ENCODE measurements around the gene ADAM12. TPM values are rescaled to one million over a fixed set of nuclear protein-coding genes. Genes with fewer than 3 reads are reported as not detected.

ADAM12 gene
- total and polyA plus RNA-seq, 7 donors = 0.01 to 3.3 (median 0.24) TPM; not detected in 2

DNA sequence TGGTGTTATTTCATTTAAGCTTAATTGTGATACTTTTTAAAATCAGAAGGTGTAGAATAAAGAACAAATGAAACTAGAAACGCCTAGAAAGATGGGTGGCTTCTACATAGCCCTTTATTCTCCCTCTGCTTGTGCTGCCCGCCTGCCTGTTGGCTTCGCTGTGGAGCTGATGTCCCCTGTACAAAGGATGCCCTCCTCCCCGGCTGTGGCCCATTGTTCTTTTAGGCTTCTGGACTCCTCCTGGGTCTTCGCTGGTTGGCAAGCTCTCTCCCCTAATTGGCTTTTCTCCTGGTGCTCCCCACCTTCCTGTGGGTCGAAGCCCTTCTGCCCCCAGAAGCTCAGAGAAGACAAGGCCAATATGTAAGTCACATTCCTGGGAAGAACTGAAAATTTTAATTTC, 393.7 kb downstream of the ADAM12 start:
- H3K36me3 ChIP-seq (ENCODE audit: insufficient read depth in 1 of 2, low read depth in 1 of 2) = no peaks in the 10 kb centered on the region
- ATAC-seq (no peak), DNase-seq (no peak)
- intact Hi-C loops (cut with DNase I) = no loop called here
- H3K9me3 ChIP-seq = no peaks in the 10 kb centered on the region
- no peak overlapping the region for H3K27ac ChIP-seq
- H3K4me1 ChIP-seq = no peaks in the 10 kb centered on the region
- TF ChIP-seq, protein P1, sequence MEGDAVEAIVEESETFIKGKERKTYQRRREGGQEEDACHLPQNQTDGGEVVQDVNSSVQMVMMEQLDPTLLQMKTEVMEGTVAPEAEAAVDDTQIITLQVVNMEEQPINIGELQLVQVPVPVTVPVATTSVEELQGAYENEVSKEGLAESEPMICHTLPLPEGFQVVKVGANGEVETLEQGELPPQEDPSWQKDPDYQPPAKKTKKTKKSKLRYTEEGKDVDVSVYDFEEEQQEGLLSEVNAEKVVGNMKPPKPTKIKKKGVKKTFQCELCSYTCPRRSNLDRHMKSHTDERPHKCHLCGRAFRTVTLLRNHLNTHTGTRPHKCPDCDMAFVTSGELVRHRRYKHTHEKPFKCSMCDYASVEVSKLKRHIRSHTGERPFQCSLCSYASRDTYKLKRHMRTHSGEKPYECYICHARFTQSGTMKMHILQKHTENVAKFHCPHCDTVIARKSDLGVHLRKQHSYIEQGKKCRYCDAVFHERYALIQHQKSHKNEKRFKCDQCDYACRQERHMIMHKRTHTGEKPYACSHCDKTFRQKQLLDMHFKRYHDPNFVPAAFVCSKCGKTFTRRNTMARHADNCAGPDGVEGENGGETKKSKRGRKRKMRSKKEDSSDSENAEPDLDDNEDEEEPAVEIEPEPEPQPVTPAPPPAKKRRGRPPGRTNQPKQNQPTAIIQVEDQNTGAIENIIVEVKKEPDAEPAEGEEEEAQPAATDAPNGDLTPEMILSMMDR (IDR thresholded peaks at IDR 0.05) = no peak
- H3K4me3 ChIP-seq = no peak overlapping the region
- 89 to 93% (median 92%) methylated on average over 6 of the region's 6 CpGs for WGBS, 3 donors
- no peaks in the 10 kb centered on the region for H3K27me3 ChIP-seq (ENCODE audit: insufficient read depth in 3 of 3, low read length in 2 of 3)

DNA sequence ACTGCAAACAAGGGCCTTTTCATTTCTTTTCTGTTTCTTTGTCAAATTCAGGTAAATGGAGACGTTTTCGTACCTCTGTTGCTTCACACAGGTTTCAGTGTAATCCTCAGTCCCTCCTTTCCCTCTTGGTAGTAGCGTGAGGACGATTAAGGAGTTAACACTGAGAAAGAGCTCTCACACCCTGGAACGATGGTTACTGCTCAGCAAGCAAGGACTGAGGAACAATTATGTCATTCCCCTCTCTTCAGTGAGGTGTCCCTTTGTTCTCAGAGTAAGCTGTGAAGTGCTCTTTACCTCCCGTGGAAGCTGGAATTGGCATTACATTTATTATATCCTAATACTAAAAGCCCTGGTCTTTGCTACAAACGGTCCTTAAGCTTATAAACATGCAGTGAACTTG, 396.0 kb downstream of the ADAM12 start:
- WGBS, 3 donors = 69 to 74% (median 72%) methylated on average over 7 of the region's 7 CpGs
- DNase-seq (no peak), ATAC-seq (no peak)
- TF ChIP-seq, protein P1 (IDR thresholded peaks at IDR 0.05) = no peak
- H3K4me1 ChIP-seq = no peaks in the 10 kb centered on the region
- H3K36me3 ChIP-seq (ENCODE audit: insufficient read depth in 1 of 2, low read depth in 1 of 2) = no peaks in the 10 kb centered on the region
- H3K27me3 ChIP-seq (ENCODE audit: insufficient read depth in 3 of 3, low read length in 2 of 3) = no peaks in the 10 kb centered on the region
- no peak overlapping the region for H3K27ac ChIP-seq
- intact Hi-C loops (cut with DNase I) = no loop called here
- H3K9me3 ChIP-seq = no peaks in the 10 kb centered on the region
- H3K4me3 ChIP-seq = no peak overlapping the region

DNA sequence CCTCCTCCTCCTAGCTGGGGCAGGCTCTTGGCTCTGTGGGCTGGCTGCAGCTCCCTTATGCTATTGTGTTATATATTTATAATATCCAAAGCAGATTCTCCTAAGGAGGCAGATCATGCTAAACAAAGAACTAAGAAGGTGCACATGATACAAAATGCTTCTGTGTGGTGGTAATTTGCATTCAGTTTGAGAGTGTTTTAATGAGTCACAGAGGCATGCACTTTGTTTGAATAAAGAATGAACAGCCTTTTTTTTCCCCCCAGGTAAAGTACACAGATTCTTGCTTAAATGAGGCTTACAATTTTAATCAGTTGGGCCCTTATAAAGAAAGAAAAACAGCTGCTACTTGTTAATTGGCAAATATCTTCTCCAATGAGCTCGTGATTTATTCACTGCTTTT, 396.9 kb downstream of the ADAM12 start:
- intact Hi-C loops (cut with DNase I) = no loop called here
- DNase-seq = no peak
- 88 to 98% (median 92%) methylated on average over 1 of the region's 1 CpG for WGBS, 3 donors
- H3K4me1 ChIP-seq = no peaks in the 10 kb centered on the region
- H3K36me3 ChIP-seq (ENCODE audit: insufficient read depth in 1 of 2, low read depth in 1 of 2) = no peaks in the 10 kb centered on the region
- no peak overlapping the region for H3K4me3 ChIP-seq
- no peak for ATAC-seq
- no peaks in the 10 kb centered on the region for H3K27me3 ChIP-seq (ENCODE audit: insufficient read depth in 3 of 3, low read length in 2 of 3)
- H3K27ac ChIP-seq = no peak overlapping the region
- no peaks in the 10 kb centered on the region for H3K9me3 ChIP-seq
- TF ChIP-seq, protein P1 (IDR thresholded peaks at IDR 0.05) = no peak

DNA sequence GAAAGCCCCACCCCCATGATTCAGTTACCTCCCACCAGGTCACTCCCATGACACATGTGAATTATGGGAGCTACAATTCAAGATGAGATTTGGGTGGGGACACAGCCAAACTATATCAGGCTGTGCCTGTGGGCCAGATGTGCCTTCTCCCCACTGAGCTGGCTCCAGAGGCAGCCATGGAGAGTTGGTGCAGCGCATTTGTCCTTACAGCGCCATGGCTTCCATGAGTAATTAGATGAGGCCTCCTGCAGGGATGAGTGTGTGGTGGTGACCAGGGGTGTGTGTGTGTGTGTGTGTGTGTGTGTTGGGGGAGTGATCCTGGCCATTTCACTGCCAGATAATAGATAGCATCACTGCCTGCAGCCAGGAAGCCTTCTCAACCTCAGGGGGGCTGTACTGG, 397.3 kb downstream of the ADAM12 start:
- WGBS, 3 donors = 97 to 100% (median 100%) methylated on average over 2 of the region's 2 CpGs
- Histone ChIP-seq H3K36me3 (ENCODE audit: insufficient read depth in 1 of 2, low read depth in 1 of 2) (no peaks in the 10 kb centered on the region), H3K27me3 (ENCODE audit: insufficient read depth in 3 of 3, low read length in 2 of 3) (no peaks in the 10 kb centered on the region), H3K27ac (no peak overlapping the region), H3K9me3 (no peaks in the 10 kb centered on the region), H3K4me3 (no peak overlapping the region), H3K4me1 (no peaks in the 10 kb centered on the region)
- no peak for DNase-seq
- no peak for ATAC-seq
- intact Hi-C loops (cut with DNase I) = no loop called here
- TF ChIP-seq, protein P1 (IDR thresholded peaks at IDR 0.05) = no peak

DNA sequence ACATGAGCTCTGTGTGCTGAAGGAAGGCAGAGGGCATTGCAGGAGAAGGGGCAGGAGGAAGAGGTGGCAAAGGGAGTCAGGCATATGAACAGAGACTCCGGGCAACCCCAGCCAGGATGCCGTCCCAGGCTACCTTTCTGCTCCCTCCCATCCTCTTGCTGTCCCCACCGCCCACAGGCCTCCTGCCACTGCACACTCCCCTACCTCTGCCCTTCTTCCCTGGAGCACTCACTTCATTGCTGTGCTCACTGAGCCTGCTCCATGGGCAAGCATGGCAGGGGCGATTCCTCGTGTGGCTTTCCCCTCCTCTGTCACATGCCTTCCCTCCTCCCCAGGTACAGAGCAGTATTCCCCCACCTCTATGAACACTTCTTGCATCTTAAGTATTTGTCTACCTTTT, 398.5 kb downstream of the ADAM12 start:
- no peaks in the 10 kb centered on the region for H3K4me1 ChIP-seq
- 94 to 97% (median 96%) methylated on average over 5 of the region's 5 CpGs for WGBS, 3 donors
- intact Hi-C loops (cut with DNase I) = loop anchor here (5.0 to 10.0 kb wide), 3 partner anchors 398 to 1875 kb away; partner anchors contain the start of gene ADAM12 (in 1 of the 2)
- H3K4me3 ChIP-seq = no peak overlapping the region
- H3K36me3 ChIP-seq (ENCODE audit: insufficient read depth in 1 of 2, low read depth in 1 of 2) = no peaks in the 10 kb centered on the region
- TF ChIP-seq, protein P1 (IDR thresholded peaks at IDR 0.05) = no peak
- DNase-seq (no peak), ATAC-seq (no peak)
- H3K9me3 ChIP-seq = no peaks in the 10 kb centered on the region
- H3K27me3 ChIP-seq (ENCODE audit: insufficient read depth in 3 of 3, low read length in 2 of 3) = no peaks in the 10 kb centered on the region
- no peak overlapping the region for H3K27ac ChIP-seq
